Measurements from ENCODE around the gene FAM20B. TPM values are rescaled to one million over a fixed set of nuclear protein-coding genes. Genes with fewer than 3 reads are reported as not detected.

FAM20B gene
- total and polyA plus RNA-seq, 2 of the 13 experiments (the other 11 are each of a cell fraction or from before 2014, with no cell fraction given) = 13.8 to 26.9 TPM

- no peak for TF ChIP-seq NRL (CRISPR knock-in tag; IDR thresholded peaks at IDR 0.05; ENCODE audit: borderline replicate concordance)
- peak; percentile 67; the same call in 1 of the 2 replicates for TF ChIP-seq KDM2A (CRISPR knock-in tag; IDR thresholded peaks at IDR 0.05; ENCODE audit: borderline replicate concordance, low read depth)
- no peak for TF ChIP-seq TRAFD1 (CRISPR knock-in tag; IDR thresholded peaks at IDR 0.05; ENCODE audit: borderline replicate concordance)
- TF ChIP-seq JUND (CRISPR knock-in tag; IDR thresholded peaks at IDR 0.05) = no peak
- no peak for TF ChIP-seq ZIK1 (CRISPR knock-in tag; IDR thresholded peaks at IDR 0.05; ENCODE audit: borderline replicate concordance, low read depth)
- peak; percentile 73 for TF ChIP-seq KAT8 (CRISPR knock-in tag; IDR thresholded peaks at IDR 0.05)
- TF ChIP-seq POLR2AphosphoS2 (IDR thresholded peaks at IDR 0.05; ENCODE audit: low read depth, low read length) = no peak
- TF ChIP-seq ZNF383 (CRISPR knock-in tag; IDR thresholded peaks at IDR 0.05; ENCODE audit: borderline replicate concordance) = no peak
- no peak for TF ChIP-seq NFE2 (CRISPR knock-in tag; IDR thresholded peaks at IDR 0.05)
- TF ChIP-seq ZBTB38 (CRISPR knock-in tag; IDR thresholded peaks at IDR 0.05) = peak; percentile 43; the same call in 1 of the 2 replicates
- TF ChIP-seq ZNF253 (CRISPR knock-in tag; IDR thresholded peaks at IDR 0.05; ENCODE audit: borderline replicate concordance) = no peak
- TF ChIP-seq ZNF3 (CRISPR knock-in tag; IDR thresholded peaks at IDR 0.05) = 0 out of 2 replicates have a peak, but pooled peaks have one; percentile 26
- peak; percentile 79 for TF ChIP-seq BCL6 (CRISPR knock-in tag; IDR thresholded peaks at IDR 0.05)
- no peak for TF ChIP-seq EHMT2 (IDR thresholded peaks at IDR 0.05; ENCODE audit: borderline replicate concordance, low read depth, low read length)
- TF ChIP-seq ZNF354B (CRISPR knock-in tag; IDR thresholded peaks at IDR 0.05) = no peak
- no peak for TF ChIP-seq ONECUT2 (CRISPR knock-in tag; IDR thresholded peaks at IDR 0.05)
- TF ChIP-seq CENPT (CRISPR knock-in tag; IDR thresholded peaks at IDR 0.05; ENCODE audit: low read depth) = no peak
- no peak for TF ChIP-seq ZBED4 (CRISPR knock-in tag; IDR thresholded peaks at IDR 0.05; ENCODE audit: borderline replicate concordance)
- no peak for TF ChIP-seq SMARCE1 (IDR thresholded peaks at IDR 0.05; ENCODE audit: borderline replicate concordance)
Observed at GRCh38 chr1:179091691-179092165, 66.0 kb downstream of the FAM20B start (continued).
